H1 (cell line): ENCODE results near the gene FMNL2. TPM values are rescaled to one million over a fixed set of nuclear protein-coding genes. Genes with fewer than 3 reads are reported as not detected.

Experiments
- CHD7 ChIP-seq: fragments of 300-600 bp; sonication (generic); IDR thresholded peaks from 2 replicates; pipeline ENCODE4 v1.7.1; 2012; ENCODE audit warnings: low read length, moderate library complexity, mild to moderate bottlenecking, inconsistent platforms; ENCODE audit not compliant: insufficient replicate concordance
- POLR2A ChIP-seq, 2 experiments: IDR thresholded peaks; 1 replicate in 1 of 2; 2 replicates in 1 of 2; pipeline ENCODE4 v1.6.1; 2011; ENCODE audit warnings: low read depth in 2 of 2, low read length in 2 of 2, mild to moderate bottlenecking in 2 of 2; ENCODE audit errors: control extremely low read depth in 1 of 2
- SIX5 ChIP-seq: IDR thresholded peaks from 2 replicates; pipeline ENCODE4 v1.6.1; 2011; ENCODE audit warnings: mild to moderate bottlenecking, low read depth, low read length
- TCF12 ChIP-seq: IDR thresholded peaks from 2 replicates; pipeline ENCODE4 v1.6.1; 2011; ENCODE audit warnings: low read depth, mild to moderate bottlenecking, low read length
- polyA plus RNA-seq, 7 experiments: library from polyadenylated mRNA; depleted of rRNA in 3 of 7; stranded (reverse) in 5 of 7; unstranded in 2 of 7; fragments of >200 nt in 5 of 7; fragments of 200-250 nt in 2 of 7; gene quantifications; 1 replicate in 5 of 7; 2 replicates in 1 of 7; 4 replicates in 1 of 7; pipeline versions ENCODE4 v1.2.1 to v1.2.3, GENCODE V29; 2011 to 2013; ENCODE audit warnings: missing spikeins in 2 of 7, mixed read lengths in 2 of 7
- total RNA-seq: library from RNA; stranded (reverse); fragmentation: NEBNext Ultra II Directional; extraction: Animal tissue kit (Norgen Biotek cat#: 25700); gene quantifications from 2 replicates; pipeline ENCODE4 v1.2.1, GENCODE V29; 2021

The FMNL2 gene
- total and polyA plus RNA-seq, 2 of the 8 experiments (the other 6 are each of a cell fraction or from before 2014, with no cell fraction given): 15.5 to 45.1 TPM

DNA sequence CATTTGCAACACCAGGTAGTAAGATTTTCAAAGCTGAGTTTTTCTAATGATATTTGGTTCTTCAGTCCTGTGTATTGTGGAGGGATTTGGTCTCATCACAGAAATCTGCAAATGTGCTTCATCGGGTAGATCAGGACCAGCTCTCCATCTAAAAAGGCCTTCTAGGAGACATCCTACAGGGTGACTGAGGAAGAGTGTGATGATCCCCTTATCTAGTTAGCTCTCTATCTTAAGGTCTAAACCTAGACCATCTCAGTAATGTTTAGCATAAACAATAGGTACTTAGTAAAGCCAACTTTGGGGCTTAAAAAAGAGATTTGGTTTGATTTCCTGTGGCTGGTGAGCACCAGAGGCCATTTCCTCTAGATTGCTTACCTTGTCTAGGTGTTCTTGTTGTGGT lies 237.1 kb downstream of the FMNL2 start (continued):
- TF ChIP-seq CHD7 (no peak), SIX5 (no peak), TCF12 (no peak), POLR2A (IDR thresholded peaks at IDR 0.05; ENCODE audit: control extremely low read depth in 1 of 2, low read depth in 2 of 2, low read length in 2 of 2) (no peak)
- TF ChIP-seq, all 59 proteins: peak for 0
